HepG2 (cell line): ENCODE measurements around the gene MADD. TPM values are rescaled to one million over a fixed set of nuclear protein-coding genes. Genes with fewer than 3 reads are reported as not detected.
A peak's percentile ranks its signal among the peaks of the same experiment; 100 is the strongest.

Experiments used
- AGO1 ChIP-seq: fragments of 200-400 bp; formaldehyde crosslinking; IDR thresholded peaks from 2 replicates; pipeline ENCODE4 v1.6.1; 2017; ENCODE audit warnings: mild to moderate bottlenecking, low read depth, low read length, moderate library complexity; ENCODE audit not compliant: poor library complexity, severe bottlenecking
- CBX5 ChIP-seq: sonication (generic); formaldehyde crosslinking; IDR thresholded peaks from 2 replicates; pipeline ENCODE4 v1.4.0; 2020; ENCODE audit warnings: missing genetic modification reagents, borderline replicate concordance
- EED ChIP-seq: sonication (generic); formaldehyde crosslinking; IDR thresholded peaks from 2 replicates; pipeline ENCODE4 v1.5.0; 2020; ENCODE audit warnings: mild to moderate bottlenecking, missing genetic modification reagents
- HCFC1 ChIP-seq: fragments of 150-350 bp; IDR thresholded peaks from 2 replicates; pipeline ENCODE4 v1.6.1; 2014; ENCODE audit warnings: low read depth, low read length
- MTA1 ChIP-seq: sonication (generic); formaldehyde crosslinking; IDR thresholded peaks from 2 replicates; pipeline ENCODE4 v1.4.0; 2020; ENCODE audit warnings: missing genetic modification reagents, mild to moderate bottlenecking, borderline replicate concordance
- PAXIP1 ChIP-seq: sonication (generic); formaldehyde crosslinking; conservative IDR thresholded peaks from 2 replicates; pipeline ENCODE4 v1.4.0; 2020; ENCODE audit warnings: mild to moderate bottlenecking, missing genetic modification reagents, moderate library complexity
- RFX1 ChIP-seq: fragments of 450-650 bp; IDR thresholded peaks from 2 replicates; pipeline ENCODE4 v1.6.1; 2017
- SCMH1 ChIP-seq: sonication (generic); formaldehyde crosslinking; IDR thresholded peaks from 2 replicates; pipeline ENCODE4 v1.9.0; 2021; ENCODE audit warnings: missing genetic modification reagents, mild to moderate bottlenecking, borderline replicate concordance
- SP4 ChIP-seq: sonication (generic); formaldehyde crosslinking; IDR thresholded peaks from 2 replicates; pipeline ENCODE4 v1.8.1; 2023; ENCODE audit warnings: mild to moderate bottlenecking, missing genetic modification reagents
- TEAD2 ChIP-seq: sonication (generic); formaldehyde crosslinking; IDR thresholded peaks from 2 replicates; pipeline ENCODE4 v1.9.0; 2021; ENCODE audit warnings: missing genetic modification reagents
- ZBTB33 ChIP-seq: sonication (generic); formaldehyde crosslinking; IDR thresholded peaks from 2 replicates; pipeline ENCODE4 v1.4.0; 2020; ENCODE audit warnings: missing genetic modification reagents
- ZFP37 ChIP-seq: sonication (generic); formaldehyde crosslinking; IDR thresholded peaks from 2 replicates; pipeline ENCODE4 v1.4.0; 2020; ENCODE audit warnings: missing genetic modification reagents, borderline replicate concordance
- ZMAT3 ChIP-seq: sonication (generic); formaldehyde crosslinking; conservative IDR thresholded peaks from 2 replicates; pipeline ENCODE4 v1.7.0; 2021; ENCODE audit warnings: missing genetic modification reagents
- ZNF564 ChIP-seq: sonication (generic); formaldehyde crosslinking; IDR thresholded peaks from 2 replicates; pipeline ENCODE4 v1.8.1; 2023; ENCODE audit warnings: mild to moderate bottlenecking, missing genetic modification reagents
- polyA plus RNA-seq, 8 experiments: library from polyadenylated mRNA; depleted of rRNA in 3 of 8; stranded (reverse) in 7 of 8; unstranded in 1 of 8; fragments of >200 nt; fragmentation: Illumina TruSeq in 4 of 8; extraction: Trizol in 4 of 8; gene quantifications; 2 replicates each; pipeline versions ENCODE4 v1.2.1 to v1.2.3, GENCODE V29; 2011 to 2016; ENCODE audit warnings: low read depth in 4 of 8, missing spikeins in 1 of 8, mixed read lengths in 1 of 8; ENCODE audit not compliant: insufficient read depth in 1 of 8
- total RNA-seq, 5 experiments: library from RNA; depleted of rRNA; stranded (reverse); fragments of >200 nt; fragmentation: Illumina TruSeq; extraction: Trizol; gene quantifications; 2 replicates each; pipeline ENCODE4 v1.2.3, GENCODE V29; 2016; ENCODE audit warnings: low read depth in 1 of 5
- TF ChIP-seq, protein P1 (sequence below): sonication (generic); formaldehyde crosslinking; IDR thresholded peaks from 2 replicates; pipeline ENCODE4 v1.8.1; 2022; ENCODE audit warnings: mild to moderate bottlenecking, missing genetic modification reagents
- TF ChIP-seq, protein P2 (sequence below): sonication (generic); formaldehyde crosslinking; IDR thresholded peaks from 2 replicates; pipeline ENCODE4 v1.5.1; 2020; ENCODE audit warnings: mild to moderate bottlenecking, missing genetic modification reagents, moderate library complexity
- TF ChIP-seq, protein P3 (sequence below): sonication (generic); formaldehyde crosslinking; IDR thresholded peaks from 2 replicates; pipeline ENCODE4 v1.4.0; 2020; ENCODE audit warnings: missing genetic modification reagents, low read depth, mild to moderate bottlenecking, borderline replicate concordance

The MADD gene
- total and polyA plus RNA-seq, 2 of the 13 experiments (the other 11 are each of a cell fraction or from before 2014, with no cell fraction given), result 18.0 to 29.2 TPM

- TF ChIP-seq, protein P1, sequence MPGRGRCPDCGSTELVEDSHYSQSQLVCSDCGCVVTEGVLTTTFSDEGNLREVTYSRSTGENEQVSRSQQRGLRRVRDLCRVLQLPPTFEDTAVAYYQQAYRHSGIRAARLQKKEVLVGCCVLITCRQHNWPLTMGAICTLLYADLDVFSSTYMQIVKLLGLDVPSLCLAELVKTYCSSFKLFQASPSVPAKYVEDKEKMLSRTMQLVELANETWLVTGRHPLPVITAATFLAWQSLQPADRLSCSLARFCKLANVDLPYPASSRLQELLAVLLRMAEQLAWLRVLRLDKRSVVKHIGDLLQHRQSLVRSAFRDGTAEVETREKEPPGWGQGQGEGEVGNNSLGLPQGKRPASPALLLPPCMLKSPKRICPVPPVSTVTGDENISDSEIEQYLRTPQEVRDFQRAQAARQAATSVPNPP (CRISPR knock-in tag), result no peak
- peak; percentile 61; the same call in 1 of the 2 replicates for TF ChIP-seq SP4 (CRISPR knock-in tag)
- TF ChIP-seq MTA1 (CRISPR knock-in tag), result no peak
- no peak; the same call in 1 of the 2 replicates for TF ChIP-seq ZFP37 (CRISPR knock-in tag)
- TF ChIP-seq AGO1, result no peak
- no peak for TF ChIP-seq ZMAT3 (CRISPR knock-in tag)
- no peak for TF ChIP-seq SCMH1 (CRISPR knock-in tag)
- TF ChIP-seq, protein P2, sequence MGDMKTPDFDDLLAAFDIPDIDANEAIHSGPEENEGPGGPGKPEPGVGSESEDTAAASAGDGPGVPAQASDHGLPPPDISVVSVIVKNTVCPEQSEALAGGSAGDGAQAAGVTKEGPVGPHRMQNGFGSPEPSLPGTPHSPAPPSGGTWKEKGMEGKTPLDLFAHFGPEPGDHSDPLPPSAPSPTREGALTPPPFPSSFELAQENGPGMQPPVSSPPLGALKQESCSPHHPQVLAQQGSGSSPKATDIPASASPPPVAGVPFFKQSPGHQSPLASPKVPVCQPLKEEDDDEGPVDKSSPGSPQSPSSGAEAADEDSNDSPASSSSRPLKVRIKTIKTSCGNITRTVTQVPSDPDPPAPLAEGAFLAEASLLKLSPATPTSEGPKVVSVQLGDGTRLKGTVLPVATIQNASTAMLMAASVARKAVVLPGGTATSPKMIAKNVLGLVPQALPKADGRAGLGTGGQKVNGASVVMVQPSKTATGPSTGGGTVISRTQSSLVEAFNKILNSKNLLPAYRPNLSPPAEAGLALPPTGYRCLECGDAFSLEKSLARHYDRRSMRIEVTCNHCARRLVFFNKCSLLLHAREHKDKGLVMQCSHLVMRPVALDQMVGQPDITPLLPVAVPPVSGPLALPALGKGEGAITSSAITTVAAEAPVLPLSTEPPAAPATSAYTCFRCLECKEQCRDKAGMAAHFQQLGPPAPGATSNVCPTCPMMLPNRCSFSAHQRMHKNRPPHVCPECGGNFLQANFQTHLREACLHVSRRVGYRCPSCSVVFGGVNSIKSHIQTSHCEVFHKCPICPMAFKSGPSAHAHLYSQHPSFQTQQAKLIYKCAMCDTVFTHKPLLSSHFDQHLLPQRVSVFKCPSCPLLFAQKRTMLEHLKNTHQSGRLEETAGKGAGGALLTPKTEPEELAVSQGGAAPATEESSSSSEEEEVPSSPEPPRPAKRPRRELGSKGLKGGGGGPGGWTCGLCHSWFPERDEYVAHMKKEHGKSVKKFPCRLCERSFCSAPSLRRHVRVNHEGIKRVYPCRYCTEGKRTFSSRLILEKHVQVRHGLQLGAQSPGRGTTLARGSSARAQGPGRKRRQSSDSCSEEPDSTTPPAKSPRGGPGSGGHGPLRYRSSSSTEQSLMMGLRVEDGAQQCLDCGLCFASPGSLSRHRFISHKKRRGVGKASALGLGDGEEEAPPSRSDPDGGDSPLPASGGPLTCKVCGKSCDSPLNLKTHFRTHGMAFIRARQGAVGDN (CRISPR knock-in tag), result peak; percentile 80
- no peak for TF ChIP-seq RFX1
- TF ChIP-seq ZNF564 (CRISPR knock-in tag), result no peak
- no peak for TF ChIP-seq ZBTB33 (CRISPR knock-in tag)
- TF ChIP-seq PAXIP1 (CRISPR knock-in tag), result peak; percentile 78
- TF ChIP-seq, protein P3, sequence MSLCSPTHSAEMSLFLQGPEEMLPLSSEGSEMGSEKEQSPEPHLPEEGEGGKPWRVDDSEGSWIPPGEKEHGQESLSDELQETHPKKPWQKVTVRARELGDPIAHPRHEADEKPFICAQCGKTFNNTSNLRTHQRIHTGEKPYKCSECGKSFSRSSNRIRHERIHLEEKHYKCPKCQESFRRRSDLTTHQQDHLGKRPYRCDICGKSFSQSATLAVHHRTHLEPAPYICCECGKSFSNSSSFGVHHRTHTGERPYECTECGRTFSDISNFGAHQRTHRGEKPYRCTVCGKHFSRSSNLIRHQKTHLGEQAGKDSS, result no peak
- no peak for TF ChIP-seq EED (CRISPR knock-in tag)
- TF ChIP-seq HCFC1, result peak; percentile 74
- TF ChIP-seq CBX5 (CRISPR knock-in tag), result no peak
- no peak for TF ChIP-seq TEAD2 (CRISPR knock-in tag)
Observed at GRCh38 chr11:47269002-47269828, 718 bp upstream of the MADD start (continued).
